Neutrophil (primary cell): Measurements from ENCODE around the gene ZC3H4.

Source experiments
- H3K27ac ChIP-seq: fragments of 200-600 bp; sonication (generic); 2 replicates; pipeline ENCODE4 v1.5.1; 2016; ENCODE audit warnings: mild to moderate bottlenecking, moderate library complexity
- H3K27me3 ChIP-seq: fragments of 200-600 bp; sonication (generic); 2 replicates; pipeline ENCODE4 v1.6.0; 2016; ENCODE audit warnings: mild to moderate bottlenecking
- H3K36me3 ChIP-seq: fragments of 200-600 bp; sonication (generic); 2 replicates; pipeline ENCODE4 v1.5.1; 2017
- H3K4me1 ChIP-seq, 2 experiments: fragments of 200-600 bp in 1 of 2; sonication (generic) in 1 of 2; 1 replicate in 1 of 2; 2 replicates in 1 of 2; pipeline versions ENCODE4 v1.5.1 to v1.6.1; 2013 to 2016; ENCODE audit warnings: low read depth in 1 of 2, low read length in 1 of 2, mild to moderate bottlenecking in 1 of 2, moderate library complexity in 1 of 2; ENCODE audit not compliant: control insufficient read depth in 1 of 2, insufficient read depth in 1 of 2
- H3K4me3 ChIP-seq, 2 experiments: fragments of 200-600 bp in 1 of 2; sonication (generic) in 1 of 2; 1 replicate in 1 of 2; 2 replicates in 1 of 2; pipeline ENCODE4 v1.5.1; 2013 to 2016; ENCODE audit warnings: low read depth in 1 of 2, low read length in 1 of 2, mild to moderate bottlenecking in 1 of 2, moderate library complexity in 1 of 2
- H3K9me3 ChIP-seq: fragments of 200-600 bp; sonication (generic); 2 replicates; pipeline ENCODE4 v1.5.1; 2016
- CTCF ChIP-seq: fragments of 200-600 bp; sonication (generic); IDR thresholded peaks from 2 replicates; pipeline ENCODE4 v1.5.1; 2016; ENCODE audit warnings: antibody characterized with exemption

ZC3H4 gene

DNA sequence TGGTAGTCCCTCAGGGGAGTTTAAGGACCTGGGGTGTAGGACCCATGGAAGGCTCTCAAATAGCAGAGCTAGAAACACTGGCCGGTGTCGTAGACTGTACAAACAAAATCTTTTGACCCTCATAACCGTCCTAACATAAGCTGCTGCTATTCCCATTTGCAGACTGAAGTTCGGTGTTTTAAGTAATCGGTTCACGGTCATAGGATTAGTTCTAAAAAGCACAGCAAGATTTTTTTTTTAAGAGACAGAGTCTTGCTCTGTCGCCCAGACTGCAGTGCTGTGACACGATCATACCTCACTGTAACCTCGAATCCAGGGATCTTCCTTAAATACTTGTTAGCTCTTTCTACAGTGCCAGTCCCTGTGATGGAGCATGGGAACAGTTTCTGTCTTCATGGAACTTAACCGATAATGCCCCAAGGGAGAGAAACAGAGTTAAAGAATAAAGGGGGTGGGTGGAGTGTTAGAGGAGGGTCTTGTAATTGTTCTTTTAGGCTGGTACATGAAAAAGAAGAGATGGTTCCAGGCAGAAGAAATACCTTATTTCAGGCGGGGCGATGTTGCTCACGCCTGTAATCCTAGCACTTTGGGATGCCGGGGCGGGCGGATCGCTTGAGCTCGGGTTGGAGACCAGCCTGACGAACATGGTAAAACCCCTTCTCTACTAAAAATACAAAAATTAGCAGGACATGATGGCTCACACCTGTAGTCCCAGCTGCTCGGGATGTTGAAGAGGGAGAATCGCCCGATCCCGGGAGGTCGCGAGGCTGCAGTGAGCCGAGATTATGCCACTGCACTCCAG, 475 bp upstream of the ZC3H4 start:
- H3K9me3 ChIP-seq: no peaks in the 10 kb centered on the region
- peak overlapping the region; percentile 96 to 99 for H3K4me3 ChIP-seq
- TF ChIP-seq CTCF: no peak
- H3K27me3 ChIP-seq: no peaks in the 10 kb centered on the region
- no peaks in the 10 kb centered on the region for H3K36me3 ChIP-seq
- H3K4me1 ChIP-seq: peaks cover 18 to 23% of the 10 kb centered on the region in 2 experiments
- peak overlapping the region; percentile 100 for H3K27ac ChIP-seq

- H3K4me1 ChIP-seq: peaks cover 34 to 39% of the 10 kb centered on the region in 2 experiments
- H3K36me3 ChIP-seq: no peaks in the 10 kb centered on the region
- no peak for TF ChIP-seq CTCF
- peak overlapping the region; percentile 96 to 99 for H3K4me3 ChIP-seq
- peak overlapping the region; percentile 100 for H3K27ac ChIP-seq
- no peaks in the 10 kb centered on the region for H3K9me3 ChIP-seq
- no peaks in the 10 kb centered on the region for H3K27me3 ChIP-seq
These were observed 1.2 kb downstream of the ZC3H4 start for GRCh38 chr19:47112166-47112996.

- Histone ChIP-seq H3K36me3 (no peaks in the 10 kb centered on the region), H3K27ac (peak overlapping the region; percentile 100), H3K4me1 (peaks cover 39 to 41% of the 10 kb centered on the region in 2 experiments), H3K27me3 (no peaks in the 10 kb centered on the region), H3K9me3 (no peaks in the 10 kb centered on the region), H3K4me3 (peak overlapping the region; percentile 96 to 99)
- no peak for TF ChIP-seq CTCF
These were observed 1.9 kb downstream of the ZC3H4 start for GRCh38 chr19:47111682-47112165.

DNA sequence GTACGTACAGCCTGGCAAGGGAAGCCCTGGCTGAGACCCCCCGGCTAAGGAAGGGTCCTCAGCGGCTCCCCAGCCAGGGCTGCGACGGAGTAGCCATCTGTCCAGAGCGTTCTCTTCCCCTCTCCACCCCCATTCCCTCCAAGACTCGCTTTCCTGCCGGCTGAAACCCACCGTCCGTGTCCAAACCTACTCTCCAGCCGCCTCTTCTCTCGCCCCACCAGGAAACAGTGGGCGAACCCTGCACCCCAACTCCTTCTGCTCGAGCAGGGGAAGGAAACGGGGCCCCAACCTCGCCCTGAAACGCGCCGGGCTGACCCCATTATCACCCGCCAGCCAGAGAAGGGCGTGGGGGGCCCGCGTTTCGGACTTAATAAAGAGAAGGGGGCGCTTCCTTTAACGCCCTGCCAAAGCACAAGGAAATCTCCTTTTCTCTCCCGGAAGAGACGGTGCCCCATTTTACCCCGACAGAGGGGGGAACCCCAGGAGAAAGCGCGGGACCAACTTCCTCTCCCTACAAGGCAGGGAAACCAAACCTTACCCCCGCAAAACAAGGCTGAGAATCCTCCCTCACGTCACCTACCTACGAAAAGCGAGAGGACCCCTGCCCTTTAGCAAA, 2.5 kb downstream of the ZC3H4 start:
- Histone ChIP-seq H3K27me3 (no peaks in the 10 kb centered on the region), H3K4me1 (peaks cover 42 to 43% of the 10 kb centered on the region in 2 experiments), H3K9me3 (no peaks in the 10 kb centered on the region), H3K27ac (peak overlapping the region; percentile 100), H3K4me3 (peak overlapping the region; percentile 96 to 99), H3K36me3 (no peaks in the 10 kb centered on the region)
- TF ChIP-seq CTCF: no peak

GRCh38 chr19:47110521-47111005, 3.0 kb downstream of the ZC3H4 start:
- no peak for TF ChIP-seq CTCF
- peak overlapping the region; percentile 100 for H3K27ac ChIP-seq
- no peaks in the 10 kb centered on the region for H3K9me3 ChIP-seq

More at GRCh38 chr19:47110521-47111005, 3.0 kb downstream of the ZC3H4 start:
- H3K27me3 ChIP-seq: no peaks in the 10 kb centered on the region
- peak overlapping the region; percentile 96 to 99 for H3K4me3 ChIP-seq
- H3K4me1 ChIP-seq: peaks cover 42 to 43% of the 10 kb centered on the region in 2 experiments
- no peaks in the 10 kb centered on the region for H3K36me3 ChIP-seq
